HCT116 (cell line): ENCODE measurements around the gene OLFML2B. TPM values are rescaled to one million over a fixed set of nuclear protein-coding genes. Genes with fewer than 3 reads are reported as not detected.

Source experiments
- ATAC-seq: fragments of 200-7000 bp; cut with Tn5 transposase; 2 replicates; pipeline ENCODE4 v1.9.1; 2020; ENCODE audit warnings: mild to moderate bottlenecking, moderate library complexity
- BruUV-seq: library from RNA; stranded (reverse); fragments of 400-500 nt; replicated peaks from 2 replicates; lab custom pipeline; 2021; lab: Mats Ljungman, UMichigan
- CTCF ChIA-PET: fragments of 300-600 bp; sonication (Branson Sonifier 250); formaldehyde crosslinking; loops from one replicate; lab custom pipeline; 2021; ENCODE audit warnings: antibody characterized with exemption; lab: Charles Lee
- POLR2A ChIA-PET: fragments of 300-600, 350-600 bp; sonication (Branson Sonifier 250); formaldehyde crosslinking; loops from one replicate; lab custom pipeline; 2021; ENCODE audit warnings: antibody characterized with exemption; lab: Charles Lee
- RAD21 ChIA-PET, 2 experiments: fragments of 300-600 bp; sonication (Branson Sonifier 250); formaldehyde crosslinking; loops; one replicate each; lab custom pipeline; 2023; ENCODE audit warnings: low total read pairs in 2 of 2; ENCODE audit not compliant: uncharacterized antibody in 2 of 2, unreplicated experiment in 2 of 2, low non-redundant PET in 1 of 2; lab: Charles Lee
- DNase-seq: peaks from one replicate; pipeline ENCODE4 v3.0.0-alpha.2; 2010; ENCODE audit warnings: low read depth, low spot score
- H2AFZ ChIP-seq: fragments of 200-600 bp; shearing (Covaris generic), sonication (generic); 2 replicates; pipeline ENCODE4 v1.6.1; 2017; ENCODE audit warnings: low read depth, mixed run types, mixed read lengths, antibody characterized with exemption, low read length; ENCODE audit not compliant: poor library complexity, severe bottlenecking
- H3K27ac ChIP-seq: 2 replicates; pipeline ENCODE4 v1.5.1; 2012; ENCODE audit warnings: low read depth, low read length
- H3K27me3 ChIP-seq: fragments of 200-600 bp; sonication (generic); 2 replicates; pipeline ENCODE4 v1.6.1; 2016; ENCODE audit warnings: mixed run types, low read length, mixed read lengths; ENCODE audit not compliant: insufficient read depth
- H3K36me3 ChIP-seq, 2 experiments: fragments of 200-500 bp in 1 of 2; fragments of 200-600 bp in 1 of 2; sonication (Bioruptor generic) in 1 of 2; sonication (generic) in 1 of 2; 2 replicates each; pipeline versions ENCODE4 v1.5.1 to v1.6.1; 2014 to 2016; ENCODE audit warnings: low read length in 2 of 2, inconsistent platforms in 1 of 2, mixed read lengths in 1 of 2, mixed run types in 1 of 2; ENCODE audit not compliant: insufficient read depth in 2 of 2, control insufficient read depth in 1 of 2
- H3K4me1 ChIP-seq, 2 experiments: fragments of 200-600 bp in 1 of 2; sonication (generic) in 1 of 2; 2 replicates each; pipeline versions ENCODE4 v1.5.1 to v1.6.1; 2012 to 2017; ENCODE audit warnings: low read length in 2 of 2, inconsistent platforms in 1 of 2, mild to moderate bottlenecking in 1 of 2, mixed read lengths in 1 of 2, mixed run types in 1 of 2, moderate library complexity in 1 of 2; ENCODE audit not compliant: insufficient read depth in 2 of 2, control insufficient read depth in 1 of 2
- H3K4me2 ChIP-seq: fragments of 200-600 bp; sonication (generic); 2 replicates; pipeline ENCODE4 v1.6.1; 2017; ENCODE audit warnings: mixed run types, low read length, mixed read lengths
- H3K4me3 ChIP-seq, 2 experiments: fragments of 200-600 bp in 1 of 2; sonication (generic) in 1 of 2; replicated peaks in 1 of 2; 2 replicates each; pipeline ENCODE4 v1.5.1; 2011 to 2016; ENCODE audit warnings: low read length in 2 of 2, control low read depth in 1 of 2, low read depth in 1 of 2, mild to moderate bottlenecking in 1 of 2, mixed read lengths in 1 of 2, mixed run types in 1 of 2
- H3K79me2 ChIP-seq: fragments of 200-600 bp; sonication (generic); 2 replicates; pipeline ENCODE4 v1.6.1; 2017; ENCODE audit warnings: mild to moderate bottlenecking, mixed run types, low read length, moderate library complexity, mixed read lengths; ENCODE audit not compliant: insufficient read depth
- H3K9ac ChIP-seq: fragments of 200-600 bp; sonication (generic); 2 replicates; pipeline ENCODE4 v1.6.1; 2016; ENCODE audit warnings: low read length, mixed read lengths
- H3K9me2 ChIP-seq: fragments of 200-600 bp; sonication (generic), shearing (Covaris generic); 2 replicates; pipeline ENCODE4 v1.6.1; 2017; ENCODE audit warnings: mixed run types, mild to moderate bottlenecking, moderate library complexity; ENCODE audit not compliant: insufficient read depth
- H3K9me3 ChIP-seq, 2 experiments: fragments of 200-500 bp in 1 of 2; fragments of 200-600 bp in 1 of 2; sonication (Bioruptor generic) in 1 of 2; sonication (generic) in 1 of 2; 2 replicates each; pipeline ENCODE4 v1.6.1; 2014 to 2017; ENCODE audit warnings: low read length in 2 of 2, mixed read lengths in 2 of 2, inconsistent platforms in 1 of 2, low read depth in 1 of 2, mild to moderate bottlenecking in 1 of 2, mixed run types in 1 of 2, moderate library complexity in 1 of 2; ENCODE audit not compliant: control insufficient read depth in 1 of 2, insufficient read depth in 1 of 2
- H4K20me1 ChIP-seq: fragments of 200-600 bp; sonication (generic), shearing (Covaris generic); 2 replicates; pipeline ENCODE4 v1.6.1; 2017; ENCODE audit warnings: mixed run types, mild to moderate bottlenecking, moderate library complexity; ENCODE audit not compliant: insufficient read depth
- CBX3 ChIP-seq: IDR thresholded peaks from 2 replicates; pipeline ENCODE4 v1.6.1; 2012; ENCODE audit warnings: low read depth
- CEBPB ChIP-seq: IDR thresholded peaks from 2 replicates; pipeline ENCODE4 v1.6.1; 2012; ENCODE audit warnings: low read depth
- EGR1 ChIP-seq: IDR thresholded peaks from 2 replicates; pipeline ENCODE4 v1.6.1; 2012; ENCODE audit warnings: low read depth
- ELF1 ChIP-seq: IDR thresholded peaks from 2 replicates; pipeline ENCODE4 v1.6.1; 2012; ENCODE audit warnings: low read depth, borderline replicate concordance
- EZH2 ChIP-seq: fragments of 200-600 bp; sonication (generic); IDR thresholded peaks from 2 replicates; pipeline ENCODE4 v1.6.1; 2017; ENCODE audit warnings: antibody characterized with exemption, mixed run types
- EZH2phosphoT487 ChIP-seq: fragments of 200-600 bp; IDR thresholded peaks from 2 replicates; pipeline ENCODE4 v1.6.1; 2018; ENCODE audit warnings: antibody characterized with exemption, borderline replicate concordance
- FOSL1 ChIP-seq: IDR thresholded peaks from 2 replicates; pipeline ENCODE4 v1.6.1; 2012; ENCODE audit warnings: low read depth
- JUND ChIP-seq: IDR thresholded peaks from 2 replicates; pipeline ENCODE4 v1.6.1; 2012
- POLR2A ChIP-seq: IDR thresholded peaks from 2 replicates; pipeline ENCODE4 v1.7.0; 2011; ENCODE audit warnings: borderline replicate concordance; ENCODE audit not compliant: insufficient read depth, insufficient read length; ENCODE audit errors: extremely low read depth
- POLR2AphosphoS5 ChIP-seq: IDR thresholded peaks from 2 replicates; pipeline ENCODE4 v1.6.1; 2011; ENCODE audit warnings: mild to moderate bottlenecking, low read depth, low read length, moderate library complexity
- RAD21 ChIP-seq: IDR thresholded peaks from 2 replicates; pipeline ENCODE4 v1.6.1; 2012; ENCODE audit warnings: low read depth, mild to moderate bottlenecking
- SP1 ChIP-seq: IDR thresholded peaks from 2 replicates; pipeline ENCODE4 v1.6.1; 2012; ENCODE audit warnings: low read depth
- SRF ChIP-seq: IDR thresholded peaks from 2 replicates; pipeline ENCODE4 v1.6.1; 2012; ENCODE audit warnings: low read depth
- YY1 ChIP-seq: IDR thresholded peaks from 2 replicates; pipeline ENCODE4 v1.6.1; 2011; ENCODE audit warnings: low read length, low read depth, moderate library complexity, mild to moderate bottlenecking; ENCODE audit not compliant: insufficient replicate concordance; ENCODE audit errors: extremely low read depth
- ZFX ChIP-seq: fragments of 450-650 bp; IDR thresholded peaks from 2 replicates; pipeline ENCODE4 v1.6.1; 2017
- ZNF274 ChIP-seq: fragments of 200-500 bp; sonication (Bioruptor generic); IDR thresholded peaks from 2 replicates; pipeline ENCODE4 v1.6.1; 2014; ENCODE audit warnings: mild to moderate bottlenecking, low read depth, low read length, inconsistent platforms
- intact Hi-C: fragments of 100-400 bp; cut with micrococcal nuclease; formaldehyde crosslinking; loops from 2 replicates; pipeline ENCODE4 v1.10.0; 2022
- total RNA-seq: library from RNA; stranded (reverse); gene quantifications from one replicate; pipeline ENCODE4 v1.2.1, GENCODE V29; 2021; ENCODE audit not compliant: unreplicated experiment
- TF ChIP-seq, protein P1 (sequence below): IDR thresholded peaks from 2 replicates; pipeline ENCODE4 v1.6.1; 2012
- TF ChIP-seq, protein P2 (sequence below), 3 experiments: fragments of 200-600 bp in 1 of 3; sonication (generic) in 1 of 3; IDR thresholded peaks in 2 of 3; conservative IDR thresholded peaks in 1 of 3; 2 replicates each; pipeline ENCODE4 v1.5.1; 2012 to 2017; ENCODE audit warnings: low read depth in 2 of 3, low read length in 2 of 3, antibody characterized with exemption in 1 of 3, borderline replicate concordance in 1 of 3, control low read depth in 1 of 3, mild to moderate bottlenecking in 1 of 3, mixed read lengths in 1 of 3, mixed run types in 1 of 3, moderate library complexity in 1 of 3; ENCODE audit not compliant: insufficient read depth in 1 of 3
- TF ChIP-seq, protein P3 (sequence below): IDR thresholded peaks from 2 replicates; pipeline ENCODE4 v1.6.1; 2012; ENCODE audit warnings: low read depth

The OLFML2B gene
- total RNA-seq, 1 experiment from 2014 or later = 1.3 TPM

DNA sequence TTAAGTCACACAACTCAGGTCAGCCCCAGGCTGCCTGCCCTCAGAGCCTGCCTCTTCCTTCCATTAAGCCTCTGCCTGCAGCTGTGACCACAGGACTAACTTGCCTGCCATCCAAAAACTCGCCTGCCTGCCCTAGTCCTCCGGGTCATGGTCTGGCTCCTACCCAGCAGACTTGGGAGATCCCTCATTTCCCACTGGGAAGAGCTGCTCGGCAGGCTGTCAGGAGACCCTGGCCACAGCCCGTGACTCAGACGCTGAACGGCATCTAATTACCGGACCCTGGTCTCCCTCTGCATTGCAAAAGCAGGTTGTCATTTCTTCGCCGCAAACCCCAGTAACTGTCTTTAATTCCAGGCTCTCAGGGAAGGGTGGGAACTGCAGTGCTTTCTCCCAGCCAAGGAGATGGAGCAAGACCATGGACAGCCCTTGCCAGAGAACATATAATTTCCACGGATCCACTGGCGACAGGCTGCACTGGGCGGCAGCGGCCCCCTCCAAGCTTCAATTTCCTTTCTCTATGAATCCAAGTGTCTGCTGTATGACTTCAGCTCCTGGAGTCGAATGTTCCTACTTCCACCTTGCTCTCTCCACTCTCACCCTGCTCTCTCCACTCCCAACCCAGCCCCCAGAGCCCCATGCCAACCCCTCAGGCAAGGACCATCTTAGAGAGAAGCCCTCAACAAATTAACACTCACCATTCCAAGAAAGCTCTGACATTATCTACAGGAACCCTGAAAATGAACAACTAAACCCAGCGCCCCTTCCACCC lies 20.4 kb downstream of the OLFML2B start:
- TF ChIP-seq, protein P1, sequence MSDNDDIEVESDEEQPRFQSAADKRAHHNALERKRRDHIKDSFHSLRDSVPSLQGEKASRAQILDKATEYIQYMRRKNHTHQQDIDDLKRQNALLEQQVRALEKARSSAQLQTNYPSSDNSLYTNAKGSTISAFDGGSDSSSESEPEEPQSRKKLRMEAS = no peak
- no peak for TF ChIP-seq SRF
- TF ChIP-seq FOSL1 = no peak
- no peak for TF ChIP-seq EZH2
- TF ChIP-seq JUND = no peak
- TF ChIP-seq, protein P2, sequence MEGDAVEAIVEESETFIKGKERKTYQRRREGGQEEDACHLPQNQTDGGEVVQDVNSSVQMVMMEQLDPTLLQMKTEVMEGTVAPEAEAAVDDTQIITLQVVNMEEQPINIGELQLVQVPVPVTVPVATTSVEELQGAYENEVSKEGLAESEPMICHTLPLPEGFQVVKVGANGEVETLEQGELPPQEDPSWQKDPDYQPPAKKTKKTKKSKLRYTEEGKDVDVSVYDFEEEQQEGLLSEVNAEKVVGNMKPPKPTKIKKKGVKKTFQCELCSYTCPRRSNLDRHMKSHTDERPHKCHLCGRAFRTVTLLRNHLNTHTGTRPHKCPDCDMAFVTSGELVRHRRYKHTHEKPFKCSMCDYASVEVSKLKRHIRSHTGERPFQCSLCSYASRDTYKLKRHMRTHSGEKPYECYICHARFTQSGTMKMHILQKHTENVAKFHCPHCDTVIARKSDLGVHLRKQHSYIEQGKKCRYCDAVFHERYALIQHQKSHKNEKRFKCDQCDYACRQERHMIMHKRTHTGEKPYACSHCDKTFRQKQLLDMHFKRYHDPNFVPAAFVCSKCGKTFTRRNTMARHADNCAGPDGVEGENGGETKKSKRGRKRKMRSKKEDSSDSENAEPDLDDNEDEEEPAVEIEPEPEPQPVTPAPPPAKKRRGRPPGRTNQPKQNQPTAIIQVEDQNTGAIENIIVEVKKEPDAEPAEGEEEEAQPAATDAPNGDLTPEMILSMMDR (IDR thresholded peaks at IDR 0.05 in 2 of 3, conservative IDR thresholded peaks at IDR 0.05 in 1 of 3; ENCODE audit: borderline replicate concordance in 1 of 3, insufficient read depth in 1 of 3, low read depth in 2 of 3, low read length in 2 of 3) = no peak
- TF ChIP-seq CBX3 = no peak
- no peak for TF ChIP-seq POLR2A
- TF ChIP-seq ELF1 = no peak
- TF ChIP-seq CEBPB = no peak
- TF ChIP-seq RAD21 = no peak
- no peak for TF ChIP-seq POLR2AphosphoS5
- no peak for TF ChIP-seq ZFX
- TF ChIP-seq EGR1 = no peak
- TF ChIP-seq ZNF274 = no peak
- TF ChIP-seq SP1 = no peak
- no peak for TF ChIP-seq EZH2phosphoT487
- TF ChIP-seq, protein P3, sequence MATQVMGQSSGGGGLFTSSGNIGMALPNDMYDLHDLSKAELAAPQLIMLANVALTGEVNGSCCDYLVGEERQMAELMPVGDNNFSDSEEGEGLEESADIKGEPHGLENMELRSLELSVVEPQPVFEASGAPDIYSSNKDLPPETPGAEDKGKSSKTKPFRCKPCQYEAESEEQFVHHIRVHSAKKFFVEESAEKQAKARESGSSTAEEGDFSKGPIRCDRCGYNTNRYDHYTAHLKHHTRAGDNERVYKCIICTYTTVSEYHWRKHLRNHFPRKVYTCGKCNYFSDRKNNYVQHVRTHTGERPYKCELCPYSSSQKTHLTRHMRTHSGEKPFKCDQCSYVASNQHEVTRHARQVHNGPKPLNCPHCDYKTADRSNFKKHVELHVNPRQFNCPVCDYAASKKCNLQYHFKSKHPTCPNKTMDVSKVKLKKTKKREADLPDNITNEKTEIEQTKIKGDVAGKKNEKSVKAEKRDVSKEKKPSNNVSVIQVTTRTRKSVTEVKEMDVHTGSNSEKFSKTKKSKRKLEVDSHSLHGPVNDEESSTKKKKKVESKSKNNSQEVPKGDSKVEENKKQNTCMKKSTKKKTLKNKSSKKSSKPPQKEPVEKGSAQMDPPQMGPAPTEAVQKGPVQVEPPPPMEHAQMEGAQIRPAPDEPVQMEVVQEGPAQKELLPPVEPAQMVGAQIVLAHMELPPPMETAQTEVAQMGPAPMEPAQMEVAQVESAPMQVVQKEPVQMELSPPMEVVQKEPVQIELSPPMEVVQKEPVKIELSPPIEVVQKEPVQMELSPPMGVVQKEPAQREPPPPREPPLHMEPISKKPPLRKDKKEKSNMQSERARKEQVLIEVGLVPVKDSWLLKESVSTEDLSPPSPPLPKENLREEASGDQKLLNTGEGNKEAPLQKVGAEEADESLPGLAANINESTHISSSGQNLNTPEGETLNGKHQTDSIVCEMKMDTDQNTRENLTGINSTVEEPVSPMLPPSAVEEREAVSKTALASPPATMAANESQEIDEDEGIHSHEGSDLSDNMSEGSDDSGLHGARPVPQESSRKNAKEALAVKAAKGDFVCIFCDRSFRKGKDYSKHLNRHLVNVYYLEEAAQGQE = no peak
- no peak for TF ChIP-seq YY1
- H3K9ac ChIP-seq = no peak overlapping the region
- no peaks in the 10 kb centered on the region for H4K20me1 ChIP-seq
- H3K9me2 ChIP-seq = no peaks in the 10 kb centered on the region
- H3K27ac ChIP-seq = no peak overlapping the region
- ChIA-PET CTCF (interaction anchor here (1.4 kb wide), 1 partner anchor 34 kb away, joined by 6 read pairs; no protein-coding TSS in a partner anchor), POLR2A (no interaction called here), RAD21 (no interaction called here)
- H3K4me2 ChIP-seq = no peak overlapping the region
- H3K27me3 ChIP-seq = no peaks in the 10 kb centered on the region
- intact Hi-C loops = no loop called here
- BruUV-seq = no TSS peak
- no peaks in the 10 kb centered on the region for H3K79me2 ChIP-seq
- no peaks in the 10 kb centered on the region for H3K9me3 ChIP-seq
- DNase-seq (no peak), ATAC-seq (no peak)
- no peak overlapping the region for H3K4me3 ChIP-seq
- H2AFZ ChIP-seq = no peak overlapping the region
- H3K4me1 ChIP-seq = no peaks in the 10 kb centered on the region
- H3K36me3 ChIP-seq = no peaks in the 10 kb centered on the region
